Suppressor macrophage treated with lipopolysaccharide for 1 hour (primary cell): ENCODE measurements around the gene ATP2B3.

Experiments used
- DNase-seq, 3 donors: peaks; one replicate each; pipeline ENCODE4 v3.0.0-alpha.2; 2020 to 2022

Gene ATP2B3

GRCh38 chrX:153539171-153539978, 21.9 kb downstream of the ATP2B3 start:
- DNase-seq: peak; percentile 73 to 82 (median 77)

- DNase-seq: no peak
Observed at GRCh38 chrX:153539979-153540358, 22.5 kb downstream of the ATP2B3 start.

DNA sequence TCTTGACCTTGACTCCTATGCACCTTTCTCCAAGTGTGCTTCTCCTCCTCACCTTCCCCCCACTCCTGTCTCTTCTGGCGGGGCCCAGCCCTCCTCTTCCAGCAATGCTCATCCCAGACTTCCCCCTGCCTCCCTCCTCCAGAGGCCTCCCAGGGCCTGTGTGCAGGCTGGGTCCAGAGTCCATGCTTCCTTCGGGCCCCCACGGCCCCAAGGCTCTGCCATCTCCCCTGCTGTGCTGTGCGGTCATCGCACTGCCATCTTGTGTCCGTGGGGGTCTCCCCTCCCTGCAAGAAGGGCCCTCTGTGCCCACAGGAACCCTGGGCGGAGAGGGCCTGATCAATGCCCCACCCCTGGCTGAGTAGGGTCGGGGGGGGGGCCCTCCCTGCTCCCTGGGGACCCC, 27.3 kb downstream of the ATP2B3 start:
- DNase-seq: no peak

DNA sequence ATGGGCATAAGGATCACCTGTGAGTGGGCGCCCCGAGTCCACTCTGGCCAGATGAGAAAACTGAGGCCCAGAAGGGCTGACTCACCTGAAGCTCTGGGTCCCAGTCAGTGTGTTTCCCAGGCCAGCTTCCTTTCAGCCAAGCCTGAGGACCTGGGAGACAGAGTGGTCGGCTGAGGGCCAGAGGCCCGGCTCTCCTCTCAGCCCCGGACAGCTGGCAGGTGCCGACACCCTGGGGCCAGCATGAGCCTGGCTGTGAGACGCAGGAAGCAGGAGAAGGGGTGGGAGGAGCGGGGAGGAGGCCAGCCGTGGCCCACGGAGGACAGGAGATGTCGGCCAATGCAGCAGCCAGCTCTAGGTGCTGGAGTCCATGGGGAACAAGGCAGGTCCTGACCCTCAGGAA, 28.9 kb downstream of the ATP2B3 start:
- DNase-seq: no peak

DNA sequence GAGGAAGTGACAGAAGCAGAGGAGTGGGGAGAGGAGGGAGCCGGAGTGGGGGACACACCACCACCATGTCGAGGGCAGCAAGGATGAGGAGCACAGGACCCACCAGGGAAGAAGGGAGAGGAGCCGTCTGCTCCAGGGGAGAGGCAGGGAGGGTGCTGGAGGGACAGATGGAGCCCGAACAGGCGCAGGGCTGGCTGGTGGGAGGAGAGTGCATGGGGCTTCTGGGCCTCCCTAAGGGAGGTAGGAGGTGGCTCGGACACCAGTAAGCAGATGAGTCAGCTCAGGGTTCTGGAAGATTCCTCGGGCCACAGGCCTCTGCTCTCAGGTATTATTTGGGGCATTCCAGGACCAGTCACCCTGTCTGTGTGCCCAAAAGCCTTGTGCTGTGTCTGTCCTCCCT, 29.8 kb downstream of the ATP2B3 start:
- no peak for DNase-seq

- no peak for DNase-seq
Observed at GRCh38 chrX:153549231-153549630, 31.8 kb downstream of the ATP2B3 start.

GRCh38 chrX:153549807-153550206, 32.4 kb downstream of the ATP2B3 start:
- DNase-seq: no peak

GRCh38 chrX:153551135-153551534, 33.7 kb downstream of the ATP2B3 start:
- peak in 2 of 3 donors; percentile 31 to 37 for DNase-seq

GRCh38 chrX:153554519-153555167, 37.2 kb downstream of the ATP2B3 start:
- peak; percentile 56 to 78 (median 75) for DNase-seq

DNA sequence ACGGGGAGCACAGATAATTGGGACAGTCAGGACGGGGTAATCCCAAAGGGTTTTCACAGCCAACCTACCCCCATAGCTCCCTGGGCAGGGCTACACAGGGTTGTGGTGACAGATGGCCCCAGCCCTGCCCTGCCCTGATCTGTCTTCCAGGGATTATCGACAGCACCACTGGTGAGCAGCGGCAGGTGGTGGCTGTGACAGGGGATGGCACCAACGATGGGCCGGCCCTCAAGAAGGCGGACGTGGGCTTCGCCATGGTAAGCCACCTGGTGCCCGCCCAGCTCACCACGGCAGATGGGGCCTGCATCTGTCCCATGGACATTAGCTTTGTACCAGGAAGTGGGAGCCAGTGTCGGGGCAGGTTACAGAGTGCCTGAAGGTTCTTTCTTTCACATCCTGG, 39.3 kb downstream of the ATP2B3 start:
- DNase-seq: no peak

GRCh38 chrX:153557618-153558355, 40.3 kb downstream of the ATP2B3 start:
- DNase-seq: peak in 1 of 3 donors; percentile 24

GRCh38 chrX:153560000-153560399, 42.6 kb downstream of the ATP2B3 start:
- DNase-seq: peak; percentile 62 to 73 (median 64)

- no peak for DNase-seq
Observed at GRCh38 chrX:153560466-153560865, 43.0 kb downstream of the ATP2B3 start.

DNA sequence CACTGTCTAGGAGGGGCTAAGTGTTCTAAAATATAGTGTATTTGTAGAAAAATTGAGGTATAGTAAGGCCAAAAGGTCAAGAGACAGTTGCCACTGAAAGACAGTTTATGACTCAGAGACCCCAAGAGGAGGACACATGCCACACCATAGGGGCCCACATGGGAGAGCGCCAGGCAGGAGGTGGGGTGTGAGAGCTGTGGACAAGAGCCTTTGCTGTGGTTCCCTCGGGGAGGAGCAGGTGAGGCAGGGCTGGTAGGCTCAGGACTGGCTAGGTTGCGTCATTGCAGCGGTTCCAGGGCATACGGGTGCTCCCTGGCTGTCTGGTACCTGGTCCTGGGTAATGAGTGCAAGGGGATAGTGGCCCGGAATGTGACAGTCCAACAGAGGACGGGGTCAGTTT, 43.9 kb downstream of the ATP2B3 start:
- DNase-seq: no peak

DNA sequence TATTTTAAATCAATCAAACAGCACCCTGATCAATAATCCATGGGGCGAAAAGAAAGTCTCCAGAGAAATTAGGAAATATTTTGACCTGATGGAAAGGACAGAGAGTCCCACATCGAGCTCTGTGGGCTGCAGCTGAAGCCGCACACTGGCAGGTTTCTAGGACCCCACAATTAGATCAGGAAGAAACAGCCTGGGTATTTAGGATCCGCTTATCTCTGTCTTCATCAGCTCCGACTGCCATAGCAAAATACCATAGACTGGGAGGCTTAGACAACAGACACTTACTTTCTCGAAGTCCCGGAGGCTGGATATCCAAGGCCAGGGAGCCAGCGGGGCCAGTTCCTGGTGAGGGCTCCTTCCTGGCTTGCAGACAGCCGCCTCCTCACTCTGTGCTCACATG, 45.1 kb downstream of the ATP2B3 start:
- DNase-seq: no peak

GRCh38 chrX:153564047-153564606, 46.7 kb downstream of the ATP2B3 start:
- no peak for DNase-seq

DNA sequence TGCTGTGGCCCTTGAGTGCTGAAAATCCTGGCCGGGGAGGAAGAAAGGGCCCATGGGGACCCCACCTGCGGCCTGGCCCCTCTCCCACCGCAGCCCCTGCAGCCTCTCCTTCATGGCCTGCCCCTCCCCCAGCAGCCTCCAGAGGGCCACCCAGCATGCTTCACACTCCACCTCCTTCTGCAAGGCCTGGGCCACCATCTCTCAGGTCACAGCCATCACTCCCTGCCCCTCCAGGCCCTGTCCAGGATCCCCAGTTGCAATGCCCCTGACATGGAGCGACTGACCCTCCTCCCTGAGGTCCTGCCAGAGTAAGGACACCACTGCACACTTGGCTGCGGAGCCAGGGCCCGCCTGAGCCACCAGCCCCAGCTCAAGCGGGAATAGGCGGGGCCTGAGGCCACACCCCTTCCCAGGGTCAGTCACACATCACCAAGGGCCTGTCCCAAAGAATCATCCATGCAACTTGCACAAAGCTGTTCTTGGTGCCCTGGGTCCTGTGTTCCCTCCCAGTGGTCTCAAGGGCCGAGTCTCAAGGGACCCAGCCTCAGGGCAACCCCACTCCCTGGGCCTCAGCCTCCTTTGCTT, 48.6 kb downstream of the ATP2B3 start:
- DNase-seq: no peak

DNA sequence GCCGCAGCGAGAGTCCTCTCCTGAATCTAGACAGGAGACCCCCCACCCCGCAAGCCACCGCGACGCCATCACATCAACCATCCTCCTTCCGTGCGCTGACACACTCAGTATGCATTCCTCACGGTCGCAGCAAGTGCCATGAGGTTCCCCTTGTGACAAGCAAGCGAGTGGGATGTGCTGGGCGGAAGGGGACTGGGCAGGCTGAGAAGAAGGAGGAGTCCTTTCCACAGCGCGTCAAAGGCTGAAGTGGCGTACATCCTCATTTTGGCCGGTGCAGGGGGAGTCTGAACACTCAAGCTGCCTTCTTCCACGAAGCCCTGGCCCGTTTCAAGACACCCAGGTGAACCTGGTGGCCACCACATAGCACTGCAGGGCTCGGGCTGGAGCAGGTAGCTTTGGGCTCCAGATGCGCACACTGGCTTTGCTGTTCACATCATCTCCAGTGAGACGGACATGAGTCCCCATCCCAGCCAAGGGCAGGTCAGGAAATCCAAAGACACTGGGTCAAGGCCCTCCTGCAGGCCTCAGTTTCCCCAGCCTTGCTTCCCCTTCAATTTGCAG, 51.1 kb downstream of the ATP2B3 start:
- DNase-seq: peak in 1 of 3 donors; percentile 12

DNA sequence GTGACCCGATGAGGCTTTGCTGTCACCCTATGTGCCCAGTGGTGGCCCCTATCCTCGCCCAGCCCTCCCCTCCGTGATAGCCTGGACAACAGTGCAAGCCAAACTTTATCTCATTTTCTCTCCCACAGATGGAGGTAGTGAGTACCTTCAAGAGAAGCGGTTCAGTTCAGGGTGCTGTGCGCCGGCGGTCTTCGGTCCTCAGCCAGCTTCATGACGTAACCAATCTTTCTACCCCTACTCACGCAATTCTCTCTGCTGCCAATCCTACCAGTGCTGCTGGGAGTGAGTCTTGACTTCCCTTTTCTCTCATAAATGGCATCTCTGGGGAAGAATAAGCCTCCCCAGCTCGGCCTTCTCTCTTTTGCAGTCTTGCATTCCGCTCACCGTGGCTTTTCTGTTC, 52.0 kb downstream of the ATP2B3 start:
- DNase-seq: peak; percentile 47 to 55 (median 49)

GRCh38 chrX:153571534-153571908, 54.1 kb downstream of the ATP2B3 start:
- DNase-seq: no peak

DNA sequence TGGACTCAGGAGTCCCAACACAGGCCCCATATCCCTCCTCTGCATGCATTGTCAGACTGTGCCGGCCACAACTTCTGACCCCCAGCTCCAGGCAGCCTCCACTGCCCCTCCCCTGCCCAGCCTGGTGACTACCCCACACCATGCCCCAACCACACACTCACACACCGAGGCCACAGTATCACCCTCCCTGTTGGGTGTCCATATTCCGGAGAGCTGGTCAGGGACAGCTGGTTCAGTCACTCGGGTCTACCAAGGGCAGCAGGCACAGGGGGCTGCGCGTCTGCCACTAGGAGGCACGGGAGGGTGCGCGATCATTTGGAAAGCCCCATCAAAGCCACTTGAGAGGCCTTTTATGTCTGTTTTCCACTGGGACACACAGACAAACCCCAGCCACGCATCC, 55.2 kb downstream of the ATP2B3 start:
- DNase-seq: no peak

GRCh38 chrX:153573984-153574383, 56.5 kb downstream of the ATP2B3 start:
- DNase-seq: peak in 1 of 3 donors; percentile 34
